NCI-H345 treated with DMSO at 0.1 percent for 48 hours (cell line): ENCODE measurements around the gene CD93.
A peak's percentile ranks its signal among the peaks of the same experiment; 100 is the strongest.

ENCODE experiments used
- DNase-seq: peaks from one replicate; lab custom pipeline; 2025; ENCODE audit not compliant: unreplicated experiment; lab: John Stamatoyannopoulos, UW

CD93 gene

GRCh38 chr20:23086056-23086566 lies at the start of gene CD93:
Gene CD93, minus strand, starts transcription at chr20:23086324. Its CDS starts 132 bp downstream, at chr20:23086192.
- DNase-seq, result no peak

GRCh38 chr20:23133560-23133998 lies 47.5 kb upstream of the CD93 start:
- no peak for DNase-seq

GRCh38 chr20:23132930-23133559 lies 46.9 kb upstream of the CD93 start:
- DNase-seq, result no peak

- no peak for DNase-seq
Observed at GRCh38 chr20:23132293-23132929, 46.3 kb upstream of the CD93 start.

- DNase-seq, result no peak
Observed at GRCh38 chr20:23131766-23132165, 45.6 kb upstream of the CD93 start.

GRCh38 chr20:23130622-23131140 lies 44.6 kb upstream of the CD93 start:
- DNase-seq, result no peak

- no peak for DNase-seq
Observed at GRCh38 chr20:23129891-23130621, 43.9 kb upstream of the CD93 start.

GRCh38 chr20:23129266-23129665 lies 43.1 kb upstream of the CD93 start:
- no peak for DNase-seq

GRCh38 chr20:23128461-23129125 lies 42.5 kb upstream of the CD93 start:
- DNase-seq, result no peak

GRCh38 chr20:23127506-23128279 lies 41.6 kb upstream of the CD93 start:
- DNase-seq, result no peak

GRCh38 chr20:23126281-23127061 lies 40.3 kb upstream of the CD93 start:
- no peak for DNase-seq

GRCh38 chr20:23125625-23126191 lies 39.6 kb upstream of the CD93 start:
- no peak for DNase-seq

GRCh38 chr20:23125159-23125558 lies 39.0 kb upstream of the CD93 start:
- DNase-seq, result peak; percentile 53

GRCh38 chr20:23123886-23124285 lies 37.8 kb upstream of the CD93 start:
- no peak for DNase-seq

- no peak for DNase-seq
Observed at GRCh38 chr20:23122796-23123655, 36.9 kb upstream of the CD93 start.

- DNase-seq, result no peak
Observed at GRCh38 chr20:23122321-23122720, 36.2 kb upstream of the CD93 start.

- no peak for DNase-seq
Observed at GRCh38 chr20:23121751-23122320, 35.7 kb upstream of the CD93 start.
